G401 (cell line): ENCODE results near the gene EFCAB6. TPM values are rescaled to one million over a fixed set of nuclear protein-coding genes. Genes with fewer than 3 reads are reported as not detected.

Experiments
- DNase-seq: peaks from one replicate; pipeline ENCODE4 v3.0.0-alpha.2; 2015; ENCODE audit warnings: low spot score
- in situ Hi-C: cut with HindIII; loops from 2 replicates; pipeline ENCODE4 v1.10.0; 2016; ENCODE audit warnings: low sequenced_read_pairs, mixed read lengths
- total RNA-seq: library from RNA; depleted of rRNA; stranded (reverse); fragments of >200 nt; shearing (Covaris generic); gene quantifications from 2 replicates; pipeline ENCODE4 v1.2.3, GENCODE V29; 2014

Gene EFCAB6
- total RNA-seq, 1 experiment from 2014 or later = 0.54 TPM

GRCh38 chr22:43530349-43531201, 281.5 kb downstream of the EFCAB6 start:
- no peak for DNase-seq
- in situ Hi-C loops = loop anchor here (25.0 kb wide), 2 partner anchors 93 to 107 kb away; no protein-coding TSS in a partner anchor

- DNase-seq = no peak
- in situ Hi-C loops = loop anchor here (25.0 kb wide), 2 partner anchors 93 to 107 kb away; no protein-coding TSS in a partner anchor
Measured at GRCh38 chr22:43529934-43530333, 282.2 kb downstream of the EFCAB6 start.

GRCh38 chr22:43529461-43529860, 282.6 kb downstream of the EFCAB6 start:
- in situ Hi-C loops = loop anchor here (25.0 kb wide), 2 partner anchors 92 to 108 kb away; no protein-coding TSS in a partner anchor
- DNase-seq = no peak

GRCh38 chr22:43528601-43529360, 283.3 kb downstream of the EFCAB6 start:
- in situ Hi-C loops = loop anchor here (25.0 kb wide), 2 partner anchors 91 to 109 kb away; no protein-coding TSS in a partner anchor
- no peak for DNase-seq

- DNase-seq = no peak
- in situ Hi-C loops = loop anchor here (25.0 kb wide), 2 partner anchors 90 to 110 kb away; no protein-coding TSS in a partner anchor
Measured at GRCh38 chr22:43526946-43527345, 285.2 kb downstream of the EFCAB6 start.

- no peak for DNase-seq
- in situ Hi-C loops = loop anchor here (25.0 kb wide), 2 partner anchors 89 to 111 kb away; no protein-coding TSS in a partner anchor
Measured at GRCh38 chr22:43526117-43526655, 285.9 kb downstream of the EFCAB6 start.

GRCh38 chr22:43521716-43522115, 290.4 kb downstream of the EFCAB6 start:
- in situ Hi-C loops = no loop called here
- no peak for DNase-seq

GRCh38 chr22:43520632-43521039, 291.5 kb downstream of the EFCAB6 start:
- in situ Hi-C loops = no loop called here
- DNase-seq = no peak

- no peak for DNase-seq
- in situ Hi-C loops = no loop called here
Measured at GRCh38 chr22:43516996-43517635, 295.0 kb downstream of the EFCAB6 start.

GRCh38 chr22:43516386-43516785, 295.7 kb downstream of the EFCAB6 start:
- no peak for DNase-seq
- in situ Hi-C loops = no loop called here

GRCh38 chr22:43515902-43516301, 296.2 kb downstream of the EFCAB6 start:
- in situ Hi-C loops = no loop called here
- DNase-seq = no peak

- no peak for DNase-seq
- in situ Hi-C loops = no loop called here
Measured at GRCh38 chr22:43515411-43515810, 296.7 kb downstream of the EFCAB6 start.

- in situ Hi-C loops = no loop called here
- no peak for DNase-seq
Measured at GRCh38 chr22:43514476-43515157, 297.5 kb downstream of the EFCAB6 start.

- no peak for DNase-seq
- in situ Hi-C loops = no loop called here
Measured at GRCh38 chr22:43512279-43512678, 299.8 kb downstream of the EFCAB6 start.

- in situ Hi-C loops = no loop called here
- no peak for DNase-seq
Measured at GRCh38 chr22:43511276-43511910, 300.7 kb downstream of the EFCAB6 start.

- no peak for DNase-seq
- in situ Hi-C loops = no loop called here
Measured at GRCh38 chr22:43510281-43511070, 301.6 kb downstream of the EFCAB6 start.

GRCh38 chr22:43509337-43509736, 302.8 kb downstream of the EFCAB6 start:
- no peak for DNase-seq
- in situ Hi-C loops = no loop called here
